Measurements from ENCODE around the gene NACA2. TPM values are rescaled to one million over a fixed set of nuclear protein-coding genes. Genes with fewer than 3 reads are reported as not detected.

NACA2 gene
- total and polyA plus RNA-seq, 2 of the 4 experiments (the other 2 are of a cell fraction), result not detected

GRCh38 chr17:61581611-61582349 is 9.2 kb downstream of the NACA2 start:
- Histone ChIP-seq H4K91ac (ENCODE audit: insufficient read depth, low read depth, low read length) (no peak overlapping the region), H3K4me1 (ENCODE audit: control insufficient read depth, insufficient read depth, low read length) (peaks cover 7% of the 10 kb centered on the region; the same call in 1 of the 2 replicates), H3K9me3 (ENCODE audit: control insufficient read depth, insufficient read depth, low read length) (no peaks in the 10 kb centered on the region), H3K27me3 (ENCODE audit: control insufficient read depth, insufficient read depth, low read length) (no peaks in the 10 kb centered on the region; the same call in 1 of the 2 replicates), H3K4me3 (ENCODE audit: insufficient read depth, low read depth, low read length) (no peak overlapping the region), H2AK9ac (replicated peaks; ENCODE audit: low read depth, low read length, poor library complexity) (no peak overlapping the region), H4K8ac (ENCODE audit: low read depth in 2 of 2, low read length in 2 of 2) (no peak overlapping the region), H4K20me1 (ENCODE audit: insufficient read depth, low read length) (no peaks in the 10 kb centered on the region), H3K23ac (ENCODE audit: low read depth, low read length) (no peak overlapping the region), H3K14ac (replicated peaks; ENCODE audit: low read depth, low read length) (no peak overlapping the region), H2BK120ac (ENCODE audit: low read depth, low read length) (no peak overlapping the region), H3K9me1 (ENCODE audit: insufficient read depth, low read length) (peaks cover 3% of the 10 kb centered on the region; the same call in 1 of the 2 replicates), H2BK20ac (ENCODE audit: low read depth, low read length) (no peak overlapping the region), H2BK5ac (ENCODE audit: low read depth, low read length, poor library complexity, severe bottlenecking) (no peak overlapping the region), H3K79me1 (ENCODE audit: low read depth in 1 of 2, low read length in 2 of 2) (no peaks in the 10 kb centered on the region), H3K56ac (ENCODE audit: extremely low read depth, insufficient read depth, low read length) (no peak overlapping the region), H2AK5ac (ENCODE audit: low read depth, low read length) (no peak overlapping the region), H3K36me3 (ENCODE audit: control insufficient read depth, insufficient read depth, low read length) (no peaks in the 10 kb centered on the region), H3K27ac (ENCODE audit: insufficient read depth, low read length) (no peak overlapping the region), H3K9ac (ENCODE audit: low read depth, low read length) (no peak overlapping the region), H2AFZ (replicated peaks; ENCODE audit: low read length, poor library complexity) (no peak overlapping the region), H3K4me2 (ENCODE audit: low read depth, low read length) (no peak overlapping the region), H3K18ac (ENCODE audit: low read depth, low read length) (no peak overlapping the region), H4K5ac (ENCODE audit: low read depth, low read length) (no peak overlapping the region), H3K4ac (ENCODE audit: low read depth, low read length) (no peak overlapping the region), H2BK15ac (ENCODE audit: low read depth, low read length) (no peak overlapping the region)
- ChIA-PET CTCF (no interaction called here), POLR2A (ENCODE audit: unreplicated experiment) (no interaction called here)
- no CpG with 5 or more reads among the region's 3 CpGs for WGBS, 2 experiments (ENCODE audit: extremely low coverage in 2 of 2, insufficient read length in 1 of 2)
- ATAC-seq (ENCODE audit: low read depth) (no peak), DNase-seq (peak; percentile 2)
- BruUV-seq (replicated peaks), result no TSS peak
- TF ChIP-seq RCOR1 (IDR thresholded peaks at IDR 0.05; ENCODE audit: insufficient replicate concordance, low read length) (no peak), CHD1 (IDR thresholded peaks at IDR 0.05; ENCODE audit: low read depth, low read length) (no peak), POLR2A (IDR thresholded peaks at IDR 0.05; ENCODE audit: low read depth, low read length) (no peak), RAD21 (IDR thresholded peaks at IDR 0.05; ENCODE audit: low read length) (no peak), MAZ (IDR thresholded peaks at IDR 0.05; ENCODE audit: borderline replicate concordance, low read depth, low read length) (no peak), FOS (IDR thresholded peaks at IDR 0.05; ENCODE audit: low read depth, low read length) (no peak), MXI1 (IDR thresholded peaks at IDR 0.05; ENCODE audit: borderline replicate concordance, low read depth, low read length) (no peak), SMC3 (IDR thresholded peaks at IDR 0.05; ENCODE audit: low read depth, low read length) (no peak), CEBPB (IDR thresholded peaks at IDR 0.05; ENCODE audit: low read depth, low read length) (no peak), RFX5 (IDR thresholded peaks at IDR 0.05; ENCODE audit: low read depth, low read length) (no peak), BHLHE40 (IDR thresholded peaks at IDR 0.05; ENCODE audit: low read depth, low read length) (no peak), NFE2L2 (IDR thresholded peaks at IDR 0.05; ENCODE audit: low read depth, low read length) (no peak), MAFK (IDR thresholded peaks at IDR 0.05; ENCODE audit: low read depth, low read length) (no peak)
- TF ChIP-seq, protein P1, sequence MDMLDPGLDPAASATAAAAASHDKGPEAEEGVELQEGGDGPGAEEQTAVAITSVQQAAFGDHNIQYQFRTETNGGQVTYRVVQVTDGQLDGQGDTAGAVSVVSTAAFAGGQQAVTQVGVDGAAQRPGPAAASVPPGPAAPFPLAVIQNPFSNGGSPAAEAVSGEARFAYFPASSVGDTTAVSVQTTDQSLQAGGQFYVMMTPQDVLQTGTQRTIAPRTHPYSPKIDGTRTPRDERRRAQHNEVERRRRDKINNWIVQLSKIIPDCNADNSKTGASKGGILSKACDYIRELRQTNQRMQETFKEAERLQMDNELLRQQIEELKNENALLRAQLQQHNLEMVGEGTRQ (IDR thresholded peaks at IDR 0.05; ENCODE audit: low read depth, low read length), result no peak
- TF ChIP-seq, protein P2, sequence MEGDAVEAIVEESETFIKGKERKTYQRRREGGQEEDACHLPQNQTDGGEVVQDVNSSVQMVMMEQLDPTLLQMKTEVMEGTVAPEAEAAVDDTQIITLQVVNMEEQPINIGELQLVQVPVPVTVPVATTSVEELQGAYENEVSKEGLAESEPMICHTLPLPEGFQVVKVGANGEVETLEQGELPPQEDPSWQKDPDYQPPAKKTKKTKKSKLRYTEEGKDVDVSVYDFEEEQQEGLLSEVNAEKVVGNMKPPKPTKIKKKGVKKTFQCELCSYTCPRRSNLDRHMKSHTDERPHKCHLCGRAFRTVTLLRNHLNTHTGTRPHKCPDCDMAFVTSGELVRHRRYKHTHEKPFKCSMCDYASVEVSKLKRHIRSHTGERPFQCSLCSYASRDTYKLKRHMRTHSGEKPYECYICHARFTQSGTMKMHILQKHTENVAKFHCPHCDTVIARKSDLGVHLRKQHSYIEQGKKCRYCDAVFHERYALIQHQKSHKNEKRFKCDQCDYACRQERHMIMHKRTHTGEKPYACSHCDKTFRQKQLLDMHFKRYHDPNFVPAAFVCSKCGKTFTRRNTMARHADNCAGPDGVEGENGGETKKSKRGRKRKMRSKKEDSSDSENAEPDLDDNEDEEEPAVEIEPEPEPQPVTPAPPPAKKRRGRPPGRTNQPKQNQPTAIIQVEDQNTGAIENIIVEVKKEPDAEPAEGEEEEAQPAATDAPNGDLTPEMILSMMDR (conservative IDR thresholded peaks at IDR 0.05; ENCODE audit: low read depth, low read length), result no peak
- TF ChIP-seq, protein P3, sequence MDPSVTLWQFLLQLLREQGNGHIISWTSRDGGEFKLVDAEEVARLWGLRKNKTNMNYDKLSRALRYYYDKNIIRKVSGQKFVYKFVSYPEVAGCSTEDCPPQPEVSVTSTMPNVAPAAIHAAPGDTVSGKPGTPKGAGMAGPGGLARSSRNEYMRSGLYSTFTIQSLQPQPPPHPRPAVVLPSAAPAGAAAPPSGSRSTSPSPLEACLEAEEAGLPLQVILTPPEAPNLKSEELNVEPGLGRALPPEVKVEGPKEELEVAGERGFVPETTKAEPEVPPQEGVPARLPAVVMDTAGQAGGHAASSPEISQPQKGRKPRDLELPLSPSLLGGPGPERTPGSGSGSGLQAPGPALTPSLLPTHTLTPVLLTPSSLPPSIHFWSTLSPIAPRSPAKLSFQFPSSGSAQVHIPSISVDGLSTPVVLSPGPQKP (IDR thresholded peaks at IDR 0.05; ENCODE audit: borderline replicate concordance, low read depth, low read length), result no peak
- intact Hi-C loops (cut with micrococcal nuclease) (no loop called here), in situ Hi-C loops (cut with MboI; ENCODE audit: low sequenced_read_pairs) (no loop called here), dilution Hi-C loops (cut with HindIII; ENCODE audit: low sequenced_read_pairs, unreplicated experiment) (no loop called here)

Measured in IMR-90 (cell line).